DLD1 (cell line): Measurements from ENCODE around the gene TOM1L2.
"Not testable (repeated sequence)": the region's sequence is repeated elsewhere in the genome, so short reads cannot be mapped to it uniquely, and the experiment has no call there.

ENCODE experiments used
- in situ Hi-C: cut with HindIII; loops from 2 replicates; pipeline ENCODE4 v1.10.0; 2017; ENCODE audit warnings: low sequenced_read_pairs

Gene TOM1L2

GRCh38 chr17:17995887-17996286 lies 23.7 kb upstream of the TOM1L2 start:
- in situ Hi-C loops: not testable (repeated sequence)

GRCh38 chr17:17994271-17995069 lies 22.3 kb upstream of the TOM1L2 start:
- in situ Hi-C loops: no loop called here

- in situ Hi-C loops: no loop called here
Observed at GRCh38 chr17:17993852-17994251, 21.7 kb upstream of the TOM1L2 start.

- in situ Hi-C loops: no loop called here
Observed at GRCh38 chr17:17993366-17993765, 21.2 kb upstream of the TOM1L2 start.

- in situ Hi-C loops: no loop called here
Observed at GRCh38 chr17:17990282-17990681, 18.1 kb upstream of the TOM1L2 start.

- in situ Hi-C loops: loop anchor here (10.0 kb wide), 1 partner anchor 45 kb away; the partner anchor contains the start of genes ATPAF2 and GID4
Observed at GRCh38 chr17:17989618-17990017, 17.4 kb upstream of the TOM1L2 start.

DNA sequence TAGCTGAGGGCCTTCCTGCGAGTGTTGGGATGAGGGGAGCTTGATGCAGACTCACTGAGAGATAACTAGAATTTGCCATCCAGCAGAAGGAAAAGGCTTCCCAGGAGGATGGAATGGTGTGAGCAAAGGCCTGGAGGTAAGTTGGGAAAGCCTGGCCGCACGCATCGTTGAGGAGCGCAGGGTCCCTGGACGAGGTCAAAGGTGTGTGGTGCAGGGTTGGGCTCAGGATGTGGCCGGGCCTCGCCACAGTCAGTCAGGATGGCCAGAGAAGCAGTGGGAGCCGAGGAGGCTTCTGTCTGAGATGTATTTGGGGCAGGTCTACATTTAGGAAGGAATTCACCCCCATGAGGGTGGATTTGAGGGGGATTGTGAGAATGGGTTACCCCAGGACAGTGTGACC lies 16.9 kb upstream of the TOM1L2 start:
- in situ Hi-C loops: loop anchor here (10.0 kb wide), 1 partner anchor 46 kb away; the partner anchor contains the start of genes ATPAF2 and GID4

- in situ Hi-C loops: loop anchor here (10.0 kb wide), 1 partner anchor 46 kb away; the partner anchor contains the start of genes ATPAF2 and GID4
Observed at GRCh38 chr17:17988427-17988945, 16.3 kb upstream of the TOM1L2 start.

GRCh38 chr17:17987901-17988300 lies 15.7 kb upstream of the TOM1L2 start:
- in situ Hi-C loops: loop anchor here (10.0 kb wide), 1 partner anchor 47 kb away; the partner anchor contains the start of genes ATPAF2 and GID4

DNA sequence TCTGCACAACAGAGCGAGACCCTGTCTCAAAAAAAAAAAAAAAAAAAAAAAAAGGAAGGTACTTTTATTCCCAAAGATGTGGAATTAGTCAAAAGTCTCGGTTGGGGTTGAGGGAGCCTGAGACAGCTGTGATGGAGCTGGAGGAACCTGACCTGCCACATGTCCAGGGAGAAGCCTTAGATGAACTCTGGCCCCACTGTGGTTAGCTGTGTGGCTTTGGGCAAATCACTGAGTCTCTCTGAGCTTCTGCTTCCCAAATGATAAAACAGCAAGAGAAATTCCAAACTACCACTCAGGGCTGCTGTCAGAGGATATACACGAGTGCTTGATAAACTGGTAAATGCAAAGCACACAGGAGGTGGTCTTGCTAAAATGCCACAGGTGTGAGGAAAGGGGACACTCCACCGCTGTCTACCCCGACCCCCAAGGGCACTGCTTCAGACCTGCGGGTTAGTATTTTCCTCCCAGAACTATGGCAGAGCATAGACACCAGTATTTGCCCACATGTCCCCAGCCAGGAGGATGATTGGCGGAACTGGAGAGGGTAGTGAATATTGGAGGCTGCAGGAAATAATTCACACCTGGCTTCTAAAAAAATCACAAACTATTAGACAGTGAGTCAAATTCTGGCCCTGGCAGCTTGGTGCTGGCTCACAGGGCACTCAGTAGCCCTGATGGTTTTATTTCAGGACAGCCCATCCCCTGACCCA lies 15.1 kb upstream of the TOM1L2 start:
- in situ Hi-C loops: loop anchor here (10.0 kb wide), 1 partner anchor 47 kb away; the partner anchor contains the start of genes ATPAF2 and GID4

- in situ Hi-C loops: loop anchor here (10.0 kb wide), 1 partner anchor 49 kb away; the partner anchor contains the start of genes ATPAF2 and GID4
Observed at GRCh38 chr17:17985555-17985954, 13.4 kb upstream of the TOM1L2 start.

DNA sequence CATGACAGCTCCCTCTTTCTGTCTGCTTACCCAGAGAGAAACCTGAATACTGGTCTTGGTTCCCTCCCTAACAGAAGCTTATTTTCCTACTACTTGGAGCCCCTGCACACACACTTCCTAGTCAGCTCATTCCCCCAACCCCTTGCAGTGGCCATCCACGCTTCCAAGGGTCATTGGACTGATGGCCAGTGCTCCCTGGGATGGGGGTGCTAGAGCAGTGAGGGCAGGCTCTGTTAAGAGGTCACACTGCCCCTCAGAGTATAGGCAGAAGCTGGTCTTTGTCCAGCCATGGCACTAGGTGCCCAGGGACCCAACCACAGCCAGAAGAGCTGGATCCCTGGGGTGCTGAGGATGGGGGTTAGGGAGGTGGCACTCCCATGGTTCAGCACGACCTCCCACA lies 13.0 kb upstream of the TOM1L2 start:
- in situ Hi-C loops: loop anchor here (10.0 kb wide), 1 partner anchor 50 kb away; the partner anchor contains the start of genes ATPAF2 and GID4

- in situ Hi-C loops: loop anchor here (10.0 kb wide), 1 partner anchor 51 kb away; the partner anchor contains the start of genes ATPAF2 and GID4
Observed at GRCh38 chr17:17983776-17984175, 11.6 kb upstream of the TOM1L2 start.

DNA sequence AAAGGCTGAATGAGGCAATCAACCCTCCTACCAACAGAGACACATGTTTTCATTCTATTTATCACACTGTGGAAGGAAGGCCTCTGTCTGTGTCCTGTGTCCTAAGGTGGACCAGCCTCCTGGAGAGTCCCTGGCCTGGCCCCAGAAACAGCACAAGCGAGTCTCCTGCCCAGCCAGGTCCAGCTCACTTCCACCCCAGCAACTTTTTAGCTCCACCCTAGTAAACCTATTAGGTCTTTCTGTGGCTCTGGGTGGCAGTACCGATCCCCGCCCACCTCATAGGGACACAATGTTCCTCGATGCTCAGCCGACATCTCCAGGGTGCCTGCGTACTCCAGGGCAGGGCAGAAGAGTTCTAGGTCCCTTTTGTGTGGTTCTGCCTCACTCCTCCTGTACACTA lies 11.2 kb upstream of the TOM1L2 start:
- in situ Hi-C loops: loop anchor here (10.0 kb wide), 1 partner anchor 51 kb away; the partner anchor contains the start of genes ATPAF2 and GID4

GRCh38 chr17:17982801-17983200 lies 10.6 kb upstream of the TOM1L2 start:
- in situ Hi-C loops: loop anchor here (10.0 kb wide), 1 partner anchor 52 kb away; the partner anchor contains the start of genes ATPAF2 and GID4

- in situ Hi-C loops: loop anchor here (10.0 kb wide), 1 partner anchor 53 kb away; the partner anchor contains the start of genes ATPAF2 and GID4
Observed at GRCh38 chr17:17981330-17981729, 9.1 kb upstream of the TOM1L2 start.

GRCh38 chr17:17979778-17980177 lies 7.6 kb upstream of the TOM1L2 start:
- in situ Hi-C loops: loop anchor here (10.0 kb wide), 1 partner anchor 55 kb away; the partner anchor contains the start of genes ATPAF2 and GID4

DNA sequence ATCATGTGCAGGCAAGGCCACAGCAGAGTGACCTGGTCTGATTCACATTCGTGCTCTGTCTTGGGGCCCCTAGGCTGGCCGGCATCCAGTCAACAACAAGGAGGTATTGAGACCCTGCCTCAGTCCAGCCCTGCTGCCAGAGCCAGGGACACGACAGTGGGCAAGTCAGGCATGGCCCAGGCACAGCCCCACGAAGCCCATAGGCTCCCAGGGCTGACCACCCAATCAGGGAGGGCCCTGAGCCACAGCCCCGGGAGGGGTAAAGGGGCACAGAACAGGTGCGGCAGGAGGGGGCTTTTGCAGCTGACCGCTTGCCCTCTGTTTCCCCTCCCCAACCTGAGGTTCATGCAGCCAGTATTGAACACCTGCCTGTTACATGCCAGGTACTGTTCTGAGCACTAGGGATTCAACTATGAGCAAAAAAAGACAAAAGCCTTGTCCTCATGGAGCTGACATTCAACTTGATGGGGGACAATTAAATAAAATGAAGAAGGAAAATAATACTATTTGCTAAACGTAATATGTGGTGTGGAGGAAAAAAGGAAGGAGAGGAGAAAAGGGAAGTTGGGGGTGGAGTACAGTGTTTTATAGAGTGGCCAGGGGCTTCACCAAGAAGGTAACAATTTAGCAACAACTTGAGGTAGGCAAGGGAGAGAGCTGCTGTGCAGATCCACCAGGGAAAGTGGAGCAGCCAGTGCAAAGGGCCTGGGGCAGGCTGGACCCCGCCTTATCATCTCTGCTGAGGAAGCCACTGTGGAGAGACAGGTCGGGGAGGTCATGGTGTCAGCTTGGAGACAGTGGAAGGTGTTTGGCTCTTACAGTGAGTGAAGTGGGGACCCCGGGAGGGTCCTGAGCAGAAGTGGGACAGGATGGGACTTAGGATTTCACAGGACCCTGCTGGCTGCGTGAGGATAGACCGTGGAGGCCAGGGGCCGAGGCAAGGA lies 6.6 kb upstream of the TOM1L2 start:
- in situ Hi-C loops: no loop called here

DNA sequence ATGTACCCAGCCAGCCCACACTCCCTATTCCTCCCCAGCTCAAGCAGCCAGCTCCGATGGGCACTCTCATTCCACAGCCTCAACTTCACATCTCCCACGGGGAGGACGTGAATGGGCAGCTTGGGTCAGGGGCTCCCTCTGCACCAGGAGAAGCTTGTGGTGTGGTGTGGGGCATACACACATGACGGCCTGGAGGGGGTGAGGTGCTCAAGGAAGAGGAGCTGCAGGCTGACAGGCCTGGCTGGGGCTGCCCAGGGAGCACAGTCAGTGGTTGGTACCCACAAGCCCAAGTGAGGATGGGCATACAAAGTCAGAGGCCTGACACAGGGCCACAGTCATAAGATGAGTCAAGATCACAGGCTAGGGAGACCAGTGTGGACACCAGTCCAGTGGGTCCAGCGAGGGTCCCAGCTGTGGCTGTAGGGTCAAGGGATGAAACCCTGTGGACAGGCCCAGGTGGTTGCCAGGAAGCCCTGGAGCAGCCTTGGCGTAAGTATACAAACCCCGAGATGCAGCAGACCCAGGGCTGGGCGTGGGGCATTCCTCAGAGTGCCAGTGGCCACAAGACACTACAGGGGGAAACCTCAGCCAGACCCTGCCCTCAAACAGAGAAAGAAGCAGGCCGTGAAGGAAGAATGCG lies 4.9 kb upstream of the TOM1L2 start:
- in situ Hi-C loops: no loop called here
